ENCODE results near the gene TMEM273. TPM values are rescaled to one million over a fixed set of nuclear protein-coding genes. Genes with fewer than 3 reads are reported as not detected.

Gene TMEM273
- total and polyA plus RNA-seq, 10 of the 15 experiments (the other 5 are each of a cell fraction or from before 2014, with no cell fraction given) = 10.3 to 46.3 (median 26.4) TPM

DNA sequence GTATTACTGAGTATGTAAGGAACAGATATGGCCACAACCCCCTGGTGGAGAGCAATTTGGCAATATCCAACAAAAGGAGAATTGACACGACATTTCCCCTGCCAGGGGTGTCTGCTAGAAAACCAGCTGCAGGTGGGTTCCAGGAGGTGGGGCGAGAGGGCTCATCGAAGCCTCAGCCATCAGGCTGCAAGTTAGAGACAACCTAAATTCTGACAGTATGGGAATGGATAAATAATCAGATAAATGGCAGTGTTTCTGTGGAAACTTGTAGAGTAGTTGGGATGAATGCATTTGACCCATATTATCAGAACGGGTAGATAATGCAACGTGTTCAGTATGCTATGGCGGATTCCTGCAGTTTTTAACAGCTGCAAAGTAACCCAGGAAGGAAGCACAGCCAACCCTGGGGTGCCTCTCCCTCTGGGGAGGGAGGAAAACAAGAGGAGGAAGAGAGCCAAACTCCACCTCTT lies 3.5 kb downstream of the TMEM273 start (continued):
- TF ChIP-seq NFYA (IDR thresholded peaks at IDR 0.05; ENCODE audit: borderline replicate concordance, low read depth, low read length) (no peak), USF2 (IDR thresholded peaks at IDR 0.05; ENCODE audit: borderline replicate concordance, low read depth, low read length) (no peak), NFYB (IDR thresholded peaks at IDR 0.05; ENCODE audit: insufficient read depth, low read depth, low read length) (no peak)

- RAD21 ChIA-PET (ENCODE audit: unreplicated experiment) = interaction anchor here (2.4 kb wide), 1 partner anchor 12 kb away, joined by 7 read pairs; no protein-coding TSS in a partner anchor
- H3K27ac ChIP-seq (ENCODE audit: control insufficient read depth, insufficient read depth) = no peak overlapping the region; the same call in 1 of the 2 replicates
- no peak for DNase-seq (ENCODE audit: low read depth, low spot score)
- H3K4me3 ChIP-seq = 0 out of 2 replicates have a peak overlapping the region, but pooled peaks have one; percentile 15
- CTCF ChIA-PET = no interaction called here
- no peaks in the 10 kb centered on the region; the same call in 1 of the 2 replicates for H3K79me2 ChIP-seq (ENCODE audit: control insufficient read depth, insufficient read depth, low read length)
- H4K20me1 ChIP-seq (ENCODE audit: control insufficient read depth, insufficient read depth) = no peaks in the 10 kb centered on the region
- H2AFZ ChIP-seq (ENCODE audit: control insufficient read depth, low read depth, low read length) = no peak overlapping the region
- intact Hi-C loops (cut with micrococcal nuclease; ENCODE audit: unreplicated experiment) = loop anchor here (10.0 kb wide), 1 partner anchor 499 kb away; the partner anchor contains the start of gene WDFY4
- SMC1A ChIA-PET (ENCODE audit: uncharacterized antibody, unreplicated experiment) = interaction anchor here (1.1 to 2.6 kb wide), 3 partner anchors 11 kb away, joined by 3 to 11 read pairs (median 5); no protein-coding TSS in a partner anchor
- no peaks in the 10 kb centered on the region for H3K36me3 ChIP-seq (ENCODE audit: control insufficient read depth in 2 of 2, insufficient read depth in 2 of 2, low read length in 1 of 2)
- no peaks in the 10 kb centered on the region for H3K9me3 ChIP-seq (replicated peaks; ENCODE audit: control insufficient read depth, insufficient read depth, low read length)
- peaks cover 33% of the 10 kb centered on the region for H3K4me1 ChIP-seq (ENCODE audit: control insufficient read depth, insufficient read depth, low read length)
- peak; percentile 21 for ATAC-seq
- in situ Hi-C loops (cut with MboI) = loop anchor here (25.0 kb wide), 1 partner anchor 1453 kb away; no protein-coding TSS in a partner anchor
- no peak overlapping the region for H3K9ac ChIP-seq (ENCODE audit: control insufficient read depth, insufficient read depth, low read length)
- POLR2A ChIA-PET = interaction anchor here (0.7 kb wide), 1 partner anchor 1356 kb away, joined by 3 read pairs; no protein-coding TSS in a partner anchor
- 19% methylated on average over 5 of the region's 5 CpGs for WGBS (ENCODE audit: insufficient coverage, insufficient replicate concordance, low lambda C conversion rate, missing lambda C conversion rate)
- FAIRE-seq = no peak
- no TSS peak for BruUV-seq (replicated peaks)
- H3K4me2 ChIP-seq (ENCODE audit: control insufficient read depth, insufficient read depth) = peak overlapping the region; percentile 44; the same call in 1 of the 2 replicates
- no peaks in the 10 kb centered on the region for H3K27me3 ChIP-seq (replicated peaks in 1 of 2; ENCODE audit: control insufficient read depth in 2 of 2, insufficient read depth in 2 of 2, low read length in 1 of 2)
- TF ChIP-seq, protein P1, sequence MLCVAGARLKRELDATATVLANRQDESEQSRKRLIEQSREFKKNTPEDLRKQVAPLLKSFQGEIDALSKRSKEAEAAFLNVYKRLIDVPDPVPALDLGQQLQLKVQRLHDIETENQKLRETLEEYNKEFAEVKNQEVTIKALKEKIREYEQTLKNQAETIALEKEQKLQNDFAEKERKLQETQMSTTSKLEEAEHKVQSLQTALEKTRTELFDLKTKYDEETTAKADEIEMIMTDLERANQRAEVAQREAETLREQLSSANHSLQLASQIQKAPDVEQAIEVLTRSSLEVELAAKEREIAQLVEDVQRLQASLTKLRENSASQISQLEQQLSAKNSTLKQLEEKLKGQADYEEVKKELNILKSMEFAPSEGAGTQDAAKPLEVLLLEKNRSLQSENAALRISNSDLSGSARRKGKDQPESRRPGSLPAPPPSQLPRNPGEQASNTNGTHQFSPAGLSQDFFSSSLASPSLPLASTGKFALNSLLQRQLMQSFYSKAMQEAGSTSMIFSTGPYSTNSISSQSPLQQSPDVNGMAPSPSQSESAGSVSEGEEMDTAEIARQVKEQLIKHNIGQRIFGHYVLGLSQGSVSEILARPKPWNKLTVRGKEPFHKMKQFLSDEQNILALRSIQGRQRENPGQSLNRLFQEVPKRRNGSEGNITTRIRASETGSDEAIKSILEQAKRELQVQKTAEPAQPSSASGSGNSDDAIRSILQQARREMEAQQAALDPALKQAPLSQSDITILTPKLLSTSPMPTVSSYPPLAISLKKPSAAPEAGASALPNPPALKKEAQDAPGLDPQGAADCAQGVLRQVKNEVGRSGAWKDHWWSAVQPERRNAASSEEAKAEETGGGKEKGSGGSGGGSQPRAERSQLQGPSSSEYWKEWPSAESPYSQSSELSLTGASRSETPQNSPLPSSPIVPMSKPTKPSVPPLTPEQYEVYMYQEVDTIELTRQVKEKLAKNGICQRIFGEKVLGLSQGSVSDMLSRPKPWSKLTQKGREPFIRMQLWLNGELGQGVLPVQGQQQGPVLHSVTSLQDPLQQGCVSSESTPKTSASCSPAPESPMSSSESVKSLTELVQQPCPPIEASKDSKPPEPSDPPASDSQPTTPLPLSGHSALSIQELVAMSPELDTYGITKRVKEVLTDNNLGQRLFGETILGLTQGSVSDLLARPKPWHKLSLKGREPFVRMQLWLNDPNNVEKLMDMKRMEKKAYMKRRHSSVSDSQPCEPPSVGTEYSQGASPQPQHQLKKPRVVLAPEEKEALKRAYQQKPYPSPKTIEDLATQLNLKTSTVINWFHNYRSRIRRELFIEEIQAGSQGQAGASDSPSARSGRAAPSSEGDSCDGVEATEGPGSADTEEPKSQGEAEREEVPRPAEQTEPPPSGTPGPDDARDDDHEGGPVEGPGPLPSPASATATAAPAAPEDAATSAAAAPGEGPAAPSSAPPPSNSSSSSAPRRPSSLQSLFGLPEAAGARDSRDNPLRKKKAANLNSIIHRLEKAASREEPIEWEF (IDR thresholded peaks at IDR 0.05; ENCODE audit: insufficient replicate concordance, low read depth, low read length) = peak; percentile 34
- TF ChIP-seq STAT3 (IDR thresholded peaks at IDR 0.05; ENCODE audit: low read depth, low read length) (no peak), ASH2L (IDR thresholded peaks at IDR 0.05; ENCODE audit: borderline replicate concordance, low read depth) (no peak), ATF3 (IDR thresholded peaks at IDR 0.05; ENCODE audit: borderline replicate concordance, extremely low read depth, low read depth, low read length) (no peak), RAD51 (IDR thresholded peaks at IDR 0.05) (no peak), MYC (IDR thresholded peaks at IDR 0.05; ENCODE audit: insufficient read depth, insufficient read length, insufficient replicate concordance, low read length, severe bottlenecking) (no peak), HSF1 (IDR thresholded peaks at IDR 0.05; ENCODE audit: low read depth, low read length) (no peak)
Measured at GRCh38 chr10:49183596-49184542, 4.3 kb downstream of the TMEM273 start.

Measured in GM12878 (cell line).